GM12874 (cell line): Measurements from ENCODE around the gene PHLPP1.

ENCODE experiments used
- TF ChIP-seq, protein P1 (sequence below): IDR thresholded peaks from 2 replicates; pipeline ENCODE4 v1.5.1; 2011; ENCODE audit warnings: low read depth, mild to moderate bottlenecking, control low read depth, low read length, moderate library complexity; ENCODE audit not compliant: insufficient read depth

Gene PHLPP1

DNA sequence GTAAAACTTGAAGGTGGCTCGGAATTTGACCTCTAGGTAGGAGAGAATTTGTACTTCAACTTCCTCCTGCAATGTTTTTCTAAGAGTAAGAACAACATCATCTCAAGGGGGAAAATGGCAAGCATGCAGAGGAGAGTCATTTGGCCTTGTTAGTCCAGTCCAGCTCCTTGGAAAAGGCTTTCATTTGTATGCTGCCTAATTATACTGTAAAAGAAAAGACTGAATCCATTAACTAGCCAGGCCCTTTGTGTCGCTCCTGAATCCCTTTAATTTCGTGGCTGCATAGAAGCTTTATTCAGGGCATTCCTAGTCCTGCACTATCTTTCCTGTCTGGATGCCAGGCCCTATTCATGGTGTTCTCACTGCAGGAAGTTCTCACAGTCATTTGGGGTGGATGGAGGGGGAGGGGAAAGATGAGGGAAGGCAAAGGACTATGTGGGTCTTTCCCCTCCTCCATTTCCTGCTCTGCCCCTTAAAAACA lies 36.0 kb downstream of the PHLPP1 start:
- TF ChIP-seq, protein P1, sequence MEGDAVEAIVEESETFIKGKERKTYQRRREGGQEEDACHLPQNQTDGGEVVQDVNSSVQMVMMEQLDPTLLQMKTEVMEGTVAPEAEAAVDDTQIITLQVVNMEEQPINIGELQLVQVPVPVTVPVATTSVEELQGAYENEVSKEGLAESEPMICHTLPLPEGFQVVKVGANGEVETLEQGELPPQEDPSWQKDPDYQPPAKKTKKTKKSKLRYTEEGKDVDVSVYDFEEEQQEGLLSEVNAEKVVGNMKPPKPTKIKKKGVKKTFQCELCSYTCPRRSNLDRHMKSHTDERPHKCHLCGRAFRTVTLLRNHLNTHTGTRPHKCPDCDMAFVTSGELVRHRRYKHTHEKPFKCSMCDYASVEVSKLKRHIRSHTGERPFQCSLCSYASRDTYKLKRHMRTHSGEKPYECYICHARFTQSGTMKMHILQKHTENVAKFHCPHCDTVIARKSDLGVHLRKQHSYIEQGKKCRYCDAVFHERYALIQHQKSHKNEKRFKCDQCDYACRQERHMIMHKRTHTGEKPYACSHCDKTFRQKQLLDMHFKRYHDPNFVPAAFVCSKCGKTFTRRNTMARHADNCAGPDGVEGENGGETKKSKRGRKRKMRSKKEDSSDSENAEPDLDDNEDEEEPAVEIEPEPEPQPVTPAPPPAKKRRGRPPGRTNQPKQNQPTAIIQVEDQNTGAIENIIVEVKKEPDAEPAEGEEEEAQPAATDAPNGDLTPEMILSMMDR = no peak

DNA sequence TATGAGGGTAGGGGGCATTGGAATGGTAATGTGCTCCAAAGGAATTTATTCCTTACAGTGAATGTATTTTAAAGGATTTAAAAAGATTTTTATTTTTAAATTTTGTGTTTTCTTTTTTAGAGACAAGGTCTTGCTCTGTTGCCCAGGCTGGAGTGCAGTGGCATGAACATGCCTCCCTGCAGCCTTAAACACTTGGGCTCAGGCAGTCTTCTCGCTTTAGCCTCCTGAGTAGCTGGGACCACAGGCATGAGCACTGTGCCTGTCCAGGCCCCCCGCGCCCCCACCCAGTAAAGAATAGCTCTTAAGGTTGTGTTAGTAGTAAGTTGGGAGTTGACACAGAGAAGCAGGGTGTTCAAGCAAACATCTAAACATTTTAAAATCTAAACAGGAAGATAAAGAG lies 36.6 kb downstream of the PHLPP1 start:
- TF ChIP-seq, protein P1 = no peak

DNA sequence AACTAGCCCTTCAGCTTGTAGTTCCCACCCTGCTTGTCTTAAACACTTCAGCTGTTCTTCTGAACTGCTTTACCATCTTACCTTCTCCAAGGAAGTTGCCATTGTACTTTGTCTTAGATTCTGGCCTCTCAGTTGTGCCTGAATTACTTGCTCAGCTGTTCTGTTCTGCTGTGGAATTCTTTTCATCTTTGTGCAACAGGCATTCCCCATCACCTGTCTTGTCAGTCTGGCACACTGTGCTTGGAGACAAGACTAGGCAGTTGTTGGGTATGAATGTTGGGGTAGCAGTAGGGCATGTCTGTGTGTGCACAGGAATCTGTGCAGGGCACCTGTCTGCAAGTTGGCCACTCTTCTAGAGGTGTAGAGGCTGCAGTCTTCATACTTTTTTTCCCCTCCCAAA lies 38.7 kb downstream of the PHLPP1 start:
- TF ChIP-seq, protein P1 = no peak

DNA sequence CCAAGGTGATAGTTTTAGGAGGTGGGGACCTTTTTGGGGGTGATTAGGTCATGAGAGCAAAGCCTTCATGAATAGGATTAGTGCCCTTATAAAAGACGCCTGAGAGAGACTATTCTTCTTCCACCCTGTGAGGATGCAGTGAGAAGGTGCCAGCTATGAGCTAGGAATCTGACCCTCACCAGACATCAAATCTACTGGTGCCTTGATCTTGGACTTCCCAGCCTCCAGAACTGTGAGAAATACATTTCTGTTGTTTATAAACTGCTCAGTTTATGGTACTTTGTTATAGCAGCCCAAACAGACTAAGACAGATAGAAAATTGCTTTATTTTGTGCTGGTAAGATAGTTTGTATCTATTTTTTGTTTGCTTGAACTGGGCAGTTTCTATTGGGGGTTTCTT lies 40.1 kb downstream of the PHLPP1 start:
- TF ChIP-seq, protein P1 = no peak

DNA sequence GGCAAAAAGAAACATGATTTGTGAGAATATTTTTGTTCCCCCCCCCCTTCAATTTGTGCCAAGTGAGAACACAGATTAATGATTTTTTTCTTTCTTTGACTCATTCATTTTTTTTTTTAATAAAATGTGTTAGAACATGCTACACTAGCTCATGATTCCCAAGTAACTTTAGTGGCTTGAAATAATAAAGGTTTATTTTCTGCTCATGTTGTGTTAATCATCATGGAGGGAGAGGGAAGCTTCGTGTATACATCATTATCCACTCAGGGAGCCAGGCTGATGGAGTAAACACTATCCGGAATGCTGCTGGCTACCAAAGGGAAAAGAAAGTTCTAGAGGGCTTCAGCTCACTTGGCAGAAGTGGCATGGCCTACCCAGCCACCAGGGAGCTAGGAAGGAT lies 40.6 kb downstream of the PHLPP1 start:
- TF ChIP-seq, protein P1 = no peak

DNA sequence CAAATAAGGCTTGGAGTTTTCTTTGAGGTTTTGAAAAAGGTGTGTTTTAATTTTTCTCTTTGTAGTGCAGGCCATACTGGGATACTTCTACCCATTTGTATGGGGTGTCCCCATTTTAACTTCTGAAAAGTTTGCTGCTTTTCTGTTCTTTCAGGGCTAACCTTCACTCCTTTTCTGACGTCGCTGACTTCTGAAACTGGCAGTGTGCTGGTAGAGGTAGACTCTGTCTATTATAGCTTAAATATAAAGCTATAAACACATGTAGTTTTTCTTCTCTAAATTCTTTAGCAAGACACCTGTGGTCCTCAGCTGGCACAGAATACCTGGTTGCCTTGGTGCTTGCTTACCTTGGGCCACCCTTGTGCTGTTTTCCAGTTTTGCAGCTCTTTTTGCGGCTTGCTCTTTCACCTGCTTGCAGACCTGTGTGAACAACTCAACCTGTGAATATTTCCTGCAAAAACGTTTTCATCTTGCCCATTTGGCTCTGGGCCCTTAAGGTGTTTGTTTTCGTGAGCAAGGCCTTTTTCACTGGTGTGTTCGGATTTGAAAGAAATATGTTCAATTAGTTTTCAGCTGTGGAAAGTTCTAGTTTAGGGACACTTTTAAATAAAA lies 42.2 kb downstream of the PHLPP1 start:
- TF ChIP-seq, protein P1 = no peak

DNA sequence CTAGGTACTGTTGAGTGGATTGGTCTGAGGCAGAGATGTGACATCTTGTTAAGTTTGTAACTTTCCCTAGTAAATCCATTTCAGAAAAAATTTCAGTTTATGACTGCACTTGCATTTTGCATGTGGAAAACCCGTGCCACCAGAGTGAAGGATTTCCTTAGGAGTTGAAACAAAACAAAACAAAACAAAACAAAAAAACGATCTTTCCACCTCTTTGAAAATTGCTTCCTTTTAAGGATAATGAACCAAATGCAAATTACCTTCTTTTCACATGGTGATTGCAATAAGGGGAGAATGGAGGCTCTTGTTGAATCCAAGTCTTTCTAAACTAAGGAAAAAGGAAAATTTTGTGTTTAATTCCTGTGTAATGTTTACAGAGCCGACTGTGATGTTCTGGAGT lies 43.2 kb downstream of the PHLPP1 start:
- TF ChIP-seq, protein P1 = no peak
